ENCODE results near the gene OR51V1. TPM values are rescaled to one million over a fixed set of nuclear protein-coding genes. Genes with fewer than 3 reads are reported as not detected.

Gene OR51V1
- total and polyA plus RNA-seq, 2 donors (not counting 1 experiment from before 2014, with no cell fraction given) = not detected

DNA sequence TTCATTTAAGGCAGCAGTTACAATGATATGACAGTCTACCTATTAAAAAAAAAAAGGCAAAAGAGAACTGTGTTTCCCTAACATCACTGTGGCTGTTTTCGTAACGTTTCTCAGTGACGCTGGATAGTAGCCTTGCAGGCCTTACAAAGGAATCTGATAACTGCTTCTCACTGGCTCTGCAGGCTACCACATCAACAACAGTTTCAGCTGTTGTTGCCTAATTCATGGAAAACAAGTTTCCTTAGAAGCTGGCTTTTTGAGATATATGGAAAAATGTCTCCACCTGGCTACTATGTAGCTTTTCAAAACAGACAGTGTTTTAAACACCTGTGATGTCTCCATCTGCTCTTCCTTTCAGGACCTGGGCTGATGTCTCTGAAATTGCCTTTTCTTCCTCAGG lies 3.8 kb downstream of the OR51V1 start:
- ChIA-PET CTCF (no interaction called here), POLR2A (no interaction called here)
- no peak for ATAC-seq (ENCODE audit: low read depth)
- no peak overlapping the region for H3K9ac ChIP-seq (ENCODE audit: low read length)
- H3K27ac ChIP-seq (ENCODE audit: low read length in 2 of 2) = no peak overlapping the region
- no peak for DNase-seq
- peaks cover 2% of the 10 kb centered on the region for H3K9me3 Mint-ChIP-seq (ENCODE audit: insufficient read depth)
- H3K4me2 ChIP-seq (replicated peaks; ENCODE audit: low read depth, low read length, poor library complexity, severe bottlenecking) = no peak overlapping the region
- no peak overlapping the region for H3K4me3 ChIP-seq (ENCODE audit: control extremely low read depth in 1 of 5, extremely low read depth in 1 of 5, insufficient read depth in 1 of 5, low read depth in 2 of 5, low read length in 4 of 5)
- no peak overlapping the region for H2AFZ ChIP-seq (ENCODE audit: insufficient read depth, low read depth, low read length, poor library complexity, severe bottlenecking)
- intact Hi-C loops (cut with micrococcal nuclease) = no loop called here
- H3K4me1 Mint-ChIP-seq = no peaks in the 10 kb centered on the region
- TF ChIP-seq, protein P1, sequence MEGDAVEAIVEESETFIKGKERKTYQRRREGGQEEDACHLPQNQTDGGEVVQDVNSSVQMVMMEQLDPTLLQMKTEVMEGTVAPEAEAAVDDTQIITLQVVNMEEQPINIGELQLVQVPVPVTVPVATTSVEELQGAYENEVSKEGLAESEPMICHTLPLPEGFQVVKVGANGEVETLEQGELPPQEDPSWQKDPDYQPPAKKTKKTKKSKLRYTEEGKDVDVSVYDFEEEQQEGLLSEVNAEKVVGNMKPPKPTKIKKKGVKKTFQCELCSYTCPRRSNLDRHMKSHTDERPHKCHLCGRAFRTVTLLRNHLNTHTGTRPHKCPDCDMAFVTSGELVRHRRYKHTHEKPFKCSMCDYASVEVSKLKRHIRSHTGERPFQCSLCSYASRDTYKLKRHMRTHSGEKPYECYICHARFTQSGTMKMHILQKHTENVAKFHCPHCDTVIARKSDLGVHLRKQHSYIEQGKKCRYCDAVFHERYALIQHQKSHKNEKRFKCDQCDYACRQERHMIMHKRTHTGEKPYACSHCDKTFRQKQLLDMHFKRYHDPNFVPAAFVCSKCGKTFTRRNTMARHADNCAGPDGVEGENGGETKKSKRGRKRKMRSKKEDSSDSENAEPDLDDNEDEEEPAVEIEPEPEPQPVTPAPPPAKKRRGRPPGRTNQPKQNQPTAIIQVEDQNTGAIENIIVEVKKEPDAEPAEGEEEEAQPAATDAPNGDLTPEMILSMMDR (IDR thresholded peaks at IDR 0.05) = no peak
- TF ChIP-seq EZH2 (IDR thresholded peaks at IDR 0.05; ENCODE audit: borderline replicate concordance, insufficient read depth, low read depth, low read length, poor library complexity, severe bottlenecking) = no peak
- 95% methylated on average over 3 of the region's 3 CpGs for WGBS (ENCODE audit: insufficient coverage)
- H3K27ac Mint-ChIP-seq = no peak overlapping the region
- peaks cover 0 to 5% (median 0%) of the 10 kb centered on the region in 3 donors for H3K9me3 ChIP-seq (ENCODE audit: control extremely low read depth in 1 of 3, control insufficient read depth in 2 of 3, insufficient read depth in 1 of 3, low read length in 2 of 3)
- H3K79me2 ChIP-seq (ENCODE audit: control insufficient read depth, insufficient read depth, low read length) = no peaks in the 10 kb centered on the region
- no peaks in the 10 kb centered on the region for H3K27me3 Mint-ChIP-seq
- H3K27me3 ChIP-seq (replicated peaks in 1 of 4; ENCODE audit: control extremely low read depth in 1 of 4, control insufficient read depth in 3 of 4, insufficient read depth in 4 of 4, low read length in 3 of 4) = no peaks in the 10 kb centered on the region
- no peaks in the 10 kb centered on the region for H3K4me1 ChIP-seq (ENCODE audit: control insufficient read depth in 2 of 2, insufficient read depth in 2 of 2, low read length in 2 of 2)
- H3K4me3 Mint-ChIP-seq = no peak overlapping the region
- H3K36me3 ChIP-seq (replicated peaks in 1 of 2; ENCODE audit: control extremely low read depth in 1 of 2, control insufficient read depth in 1 of 2, extremely low read depth in 1 of 2, insufficient read depth in 2 of 2, low read length in 1 of 2) = no peaks in the 10 kb centered on the region
- H4K20me1 ChIP-seq (ENCODE audit: control insufficient read depth, insufficient read depth, low read length, poor library complexity, severe bottlenecking) = no peaks in the 10 kb centered on the region

DNA sequence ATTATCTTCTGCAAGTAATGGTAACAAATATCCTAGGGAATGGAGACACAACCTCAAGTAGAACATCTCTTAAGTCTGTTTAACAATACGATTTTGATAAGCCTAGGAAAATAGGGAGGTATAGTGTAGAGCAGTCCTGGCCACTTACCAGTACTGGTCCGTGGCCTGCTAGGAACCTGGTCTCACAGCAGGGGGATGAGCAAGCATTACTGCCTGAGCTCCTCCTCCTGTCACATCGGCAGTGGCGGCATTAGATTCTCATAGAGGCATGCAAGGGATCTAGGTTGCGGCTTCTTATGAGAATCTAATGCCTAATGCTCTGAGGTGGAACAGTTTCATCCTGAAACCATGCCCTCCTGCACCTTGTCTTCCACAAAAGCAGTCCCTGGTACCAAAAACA lies 4.4 kb downstream of the OR51V1 start:
- CTCF ChIA-PET = no interaction called here
- ATAC-seq (ENCODE audit: low read depth) = no peak
- no peaks in the 10 kb centered on the region for H3K4me1 Mint-ChIP-seq

More for the DNA sequence above, 4.4 kb downstream of the OR51V1 start:
- TF ChIP-seq EZH2 (IDR thresholded peaks at IDR 0.05; ENCODE audit: borderline replicate concordance, insufficient read depth, low read depth, low read length, poor library complexity, severe bottlenecking) = no peak
- Mint-ChIP-seq H3K4me3 (no peak overlapping the region), H3K27me3 (no peaks in the 10 kb centered on the region), H3K9me3 (ENCODE audit: insufficient read depth) (peaks cover 4% of the 10 kb centered on the region), H3K27ac (no peak overlapping the region)
- Histone ChIP-seq H2AFZ (ENCODE audit: insufficient read depth, low read depth, low read length, poor library complexity, severe bottlenecking) (no peak overlapping the region), H4K20me1 (ENCODE audit: control insufficient read depth, insufficient read depth, low read length, poor library complexity, severe bottlenecking) (no peaks in the 10 kb centered on the region), H3K79me2 (ENCODE audit: control insufficient read depth, insufficient read depth, low read length) (no peaks in the 10 kb centered on the region), H3K4me1 (ENCODE audit: control insufficient read depth in 2 of 2, insufficient read depth in 2 of 2, low read length in 2 of 2) (no peaks in the 10 kb centered on the region), H3K36me3 (replicated peaks in 1 of 2; ENCODE audit: control extremely low read depth in 1 of 2, control insufficient read depth in 1 of 2, extremely low read depth in 1 of 2, insufficient read depth in 2 of 2, low read length in 1 of 2) (no peaks in the 10 kb centered on the region), H3K9me3 (ENCODE audit: control extremely low read depth in 1 of 3, control insufficient read depth in 2 of 3, insufficient read depth in 1 of 3, low read length in 2 of 3) (peaks cover 0 to 5% (median 0%) of the 10 kb centered on the region in 3 donors), H3K4me2 (replicated peaks; ENCODE audit: low read depth, low read length, poor library complexity, severe bottlenecking) (no peak overlapping the region), H3K27ac (ENCODE audit: low read length in 2 of 2) (no peak overlapping the region), H3K4me3 (ENCODE audit: control extremely low read depth in 1 of 5, extremely low read depth in 1 of 5, insufficient read depth in 1 of 5, low read depth in 2 of 5, low read length in 4 of 5) (no peak overlapping the region), H3K27me3 (replicated peaks in 1 of 4; ENCODE audit: control extremely low read depth in 1 of 4, control insufficient read depth in 3 of 4, insufficient read depth in 4 of 4, low read length in 3 of 4) (no peaks in the 10 kb centered on the region), H3K9ac (ENCODE audit: low read length) (no peak overlapping the region)
- POLR2A ChIA-PET = no interaction called here
- DNase-seq = no peak
- 94% methylated on average over 5 of the region's 5 CpGs for WGBS (ENCODE audit: insufficient coverage)
- intact Hi-C loops (cut with micrococcal nuclease) = no loop called here

Data from B cell (primary cell).